Thymus (tissue), 14 donors: ENCODE data around the gene ABCC6. TPM values are rescaled to one million over a fixed set of nuclear protein-coding genes. Genes with fewer than 3 reads are reported as not detected.
"Not testable (repeated sequence)": the region's sequence is repeated elsewhere in the genome, so short reads cannot be mapped to it uniquely, and the experiment has no call there.

Experiments
- DNase-seq, 9 donors: peaks; one replicate each; pipeline ENCODE4 v3.0.0-alpha.2; 2013; ENCODE audit warnings: low spot score in 9 of 9, low read depth in 6 of 9, missing footprints in 1 of 9
- H3K27ac ChIP-seq, 2 donors: one replicate each; pipeline ENCODE4 v1.5.1; 2013; ENCODE audit warnings: control low read depth in 1 of 2, low read depth in 1 of 2, low read length in 1 of 2, mild to moderate bottlenecking in 1 of 2, moderate library complexity in 1 of 2
- H3K27me3 ChIP-seq, 2 donors: one replicate each; pipeline ENCODE4 v1.5.1; 2013; ENCODE audit warnings: low read length in 1 of 2; ENCODE audit not compliant: control insufficient read depth in 2 of 2, insufficient read depth in 1 of 2
- H3K36me3 ChIP-seq, 2 donors: one replicate each; pipeline ENCODE4 v1.5.1; 2013; ENCODE audit warnings: low read length in 1 of 2, mild to moderate bottlenecking in 1 of 2, moderate library complexity in 1 of 2; ENCODE audit not compliant: control insufficient read depth in 2 of 2, insufficient read depth in 2 of 2
- H3K4me1 ChIP-seq, 2 donors: one replicate each; pipeline ENCODE4 v1.5.1; 2013; ENCODE audit warnings: low read length in 2 of 2; ENCODE audit not compliant: control insufficient read depth in 2 of 2, insufficient read depth in 2 of 2
- H3K4me3 ChIP-seq, 2 donors: one replicate each; pipeline ENCODE4 v1.5.1; 2013; ENCODE audit warnings: low read length in 2 of 2, control low read depth in 1 of 2, mild to moderate bottlenecking in 1 of 2
- H3K9me3 ChIP-seq, 2 donors: one replicate each; pipeline ENCODE4 v1.5.1; 2013; ENCODE audit warnings: low read length in 1 of 2, mild to moderate bottlenecking in 1 of 2; ENCODE audit not compliant: control insufficient read depth in 2 of 2, insufficient read depth in 1 of 2
- WGBS: extraction: QIAGEN DNeasy Blood & Tissue Kit; methylation state at CpG from one replicate; pipeline ENCODE4 v1.1.7; 2013; 5-methylcytosine and 5-hydroxymethylcytosine counted together
- long read RNA-seq, 10 donors: transcript quantifications; one replicate each; lab custom pipeline, GENCODE V29; 2026
- polyA plus RNA-seq: library from polyadenylated mRNA; stranded (reverse); fragments of 200-250 nt; gene quantifications from one replicate; pipeline ENCODE4 v1.2.3, GENCODE V29; 2013
- total RNA-seq: library from RNA; stranded (reverse); fragments of 120-200 nt; gene quantifications from one replicate; pipeline ENCODE4 v1.2.4, GENCODE V29; 2013
- donor health status: healthy.

The ABCC6 gene
- total RNA-seq (0.09 TPM), polyA plus RNA-seq (0.62 TPM)
- long read RNA-seq, donor 1 = 0 reads
- long read RNA-seq, donor 2 = 0 reads
- long read RNA-seq, donor 3 = 0 reads
- long read RNA-seq, donor 4, partial matches to known transcripts = 0 of 1 reads
- long read RNA-seq, donor 4, other reads (novel, unspliced or antisense) = 0 of 1 reads
- long read RNA-seq, donor 5, partial matches to known transcripts = 0 of 3 reads
- long read RNA-seq, donor 5, other reads (novel, unspliced or antisense) = 0 of 3 reads
- long read RNA-seq, donor 6 = 0 reads
- long read RNA-seq, donor 7 = 0 reads
- long read RNA-seq, donor 8 = 0 reads
- long read RNA-seq, donor 9 = 0 reads
- long read RNA-seq, donor 10 = 0 reads

DNA sequence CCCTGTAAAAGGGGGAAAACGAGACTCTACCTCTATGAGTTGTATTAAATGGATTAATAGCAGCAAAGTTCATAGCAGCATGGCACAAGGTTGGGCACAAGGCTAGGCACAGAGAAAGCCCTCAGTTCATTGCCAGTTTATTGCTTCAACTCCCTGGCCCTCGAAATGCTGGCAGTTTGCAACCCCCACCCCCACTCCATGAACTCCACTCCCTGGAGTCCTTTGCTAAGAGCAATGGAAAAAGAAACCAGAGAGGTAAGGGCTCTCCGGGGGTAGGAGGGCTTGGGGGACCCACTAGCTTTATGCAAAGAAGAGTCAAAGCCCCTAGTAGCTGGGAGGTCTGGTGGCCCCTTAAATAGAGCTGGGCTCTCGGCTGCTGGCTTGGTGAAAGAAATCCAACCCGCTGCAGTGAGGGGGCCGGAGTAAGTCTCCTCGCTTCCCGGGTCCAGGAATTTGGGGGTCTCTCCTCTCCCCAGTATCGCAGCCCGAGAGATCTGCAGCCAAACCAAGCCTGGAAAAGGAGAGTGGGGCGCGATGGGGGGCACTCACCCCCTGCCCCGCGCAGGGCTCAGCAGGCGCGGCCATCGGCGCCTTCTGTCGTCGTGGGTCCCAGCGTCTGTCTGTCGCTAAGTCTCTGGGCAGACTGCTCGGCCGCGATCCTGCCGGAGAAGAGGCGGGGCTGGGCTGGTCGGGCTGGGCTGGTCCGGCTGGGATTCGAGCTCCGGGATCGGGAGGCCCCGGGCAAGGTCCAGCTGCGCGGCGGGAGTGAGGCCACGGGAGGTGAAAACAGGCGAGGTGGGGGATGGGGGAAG, at the start of gene ABCC6:
Gene ABCC6, minus strand, starts transcription at position 645 of the 812 bp plus-strand sequence. Its CDS starts 60 bp downstream, at position 585.
- H3K4me1 ChIP-seq, H3K27ac ChIP-seq, DNase-seq, H3K9me3 ChIP-seq, H3K4me3 ChIP-seq, H3K27me3 ChIP-seq, H3K36me3 ChIP-seq: not testable (repeated sequence)
- 7% methylated on average over 18 of the region's 38 CpGs for WGBS

DNA sequence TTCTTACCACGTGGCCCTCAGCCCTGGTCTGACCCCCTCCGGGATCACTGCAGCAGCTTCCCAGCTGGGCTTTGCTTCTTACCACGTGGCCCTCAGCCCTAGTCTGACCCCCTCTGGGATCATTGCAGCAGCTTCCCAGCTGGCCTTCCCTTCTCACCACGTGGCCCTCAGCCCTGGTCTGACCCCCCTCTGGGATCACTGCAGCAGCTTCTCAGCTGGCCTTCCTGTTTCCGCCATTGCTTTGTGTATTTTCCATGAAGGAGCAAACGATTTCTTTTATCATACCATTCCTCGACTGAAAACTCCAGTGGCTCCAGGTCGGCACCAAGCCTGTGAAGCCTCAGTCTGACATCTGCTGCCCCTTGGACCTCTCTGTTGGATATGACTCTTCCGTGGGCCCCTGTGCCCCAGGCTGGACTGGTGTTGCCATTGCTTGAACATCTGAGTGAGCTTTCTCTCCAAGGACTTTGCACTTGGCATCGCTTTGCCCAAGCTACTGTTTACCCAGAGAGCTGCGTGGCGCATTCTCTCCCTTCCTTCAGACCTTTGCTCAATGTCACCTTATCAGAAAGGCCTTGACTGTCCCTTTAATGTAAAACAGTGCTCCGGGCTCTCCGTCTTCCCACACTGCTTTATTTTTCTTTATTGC, 49.4 kb upstream of the ABCC6 start:
- DNase-seq, H3K36me3 ChIP-seq: not testable (repeated sequence)
- 95% methylated on average over 4 of the region's 14 CpGs for WGBS

DNA sequence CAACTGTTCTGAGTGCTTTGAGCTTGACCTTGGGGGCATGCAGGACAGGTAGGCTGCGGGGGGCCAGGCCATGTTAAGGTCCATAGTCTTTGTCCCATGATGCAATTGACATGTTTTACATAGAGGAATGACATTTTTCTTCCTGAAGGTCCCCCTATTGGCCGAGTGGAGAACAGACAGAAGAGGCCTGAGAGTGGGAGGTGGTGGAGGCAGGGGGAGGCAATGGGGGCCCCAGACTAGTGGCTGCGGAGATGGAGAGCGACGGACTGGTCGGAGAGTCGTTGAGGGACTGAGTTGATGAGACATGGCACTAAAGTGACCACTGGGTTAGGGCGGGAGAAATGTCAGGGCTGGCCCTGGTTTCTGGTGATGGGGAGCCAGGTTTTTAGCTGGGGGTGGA, 48.4 kb upstream of the ABCC6 start:
- WGBS = no CpG with 5 or more reads among the region's 8 CpGs
- H3K36me3 ChIP-seq, DNase-seq: not testable (repeated sequence)

More for the DNA sequence above, 49.4 kb upstream of the ABCC6 start:
- not testable (repeated sequence) for H3K4me3 ChIP-seq, H3K4me1 ChIP-seq, H3K27ac ChIP-seq, H3K9me3 ChIP-seq, H3K27me3 ChIP-seq

DNA sequence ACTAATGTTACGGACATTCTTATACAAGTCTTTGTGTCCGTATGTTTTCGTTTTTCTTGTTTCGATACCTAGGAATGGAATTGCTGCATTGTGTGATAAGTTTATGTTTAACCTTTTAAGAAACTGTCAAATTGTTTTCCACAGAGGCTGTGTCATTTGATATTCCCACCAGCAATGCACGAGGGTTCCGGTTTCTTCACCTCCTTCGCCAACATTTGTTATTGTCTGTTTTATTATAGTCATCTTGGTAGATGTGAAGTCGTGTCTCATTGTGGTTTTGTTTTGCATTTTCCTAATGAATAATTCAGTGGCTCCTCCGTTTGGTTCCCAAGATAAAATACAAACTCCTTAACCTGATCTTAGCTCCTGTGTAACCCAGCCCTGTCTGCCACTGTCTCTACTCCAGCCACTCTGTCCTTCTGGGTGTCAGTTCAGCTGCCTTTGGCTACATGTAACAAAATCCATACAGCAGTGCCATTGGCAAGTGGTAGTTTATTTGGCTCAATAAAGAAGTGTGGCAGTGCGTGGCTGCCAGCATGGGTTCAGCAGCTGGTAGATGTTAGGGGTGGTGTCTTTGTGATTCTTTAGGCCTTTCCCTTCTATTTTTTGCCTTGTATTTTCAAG, 45.0 kb upstream of the ABCC6 start:
- over 99% methylated on average over 9 of the region's 10 CpGs for WGBS
- H3K9me3 ChIP-seq = not testable (repeated sequence)

More for the DNA sequence above, 48.4 kb upstream of the ABCC6 start:
- H3K9me3 ChIP-seq, H3K4me1 ChIP-seq, H3K27ac ChIP-seq, H3K27me3 ChIP-seq, H3K4me3 ChIP-seq: not testable (repeated sequence)

DNA sequence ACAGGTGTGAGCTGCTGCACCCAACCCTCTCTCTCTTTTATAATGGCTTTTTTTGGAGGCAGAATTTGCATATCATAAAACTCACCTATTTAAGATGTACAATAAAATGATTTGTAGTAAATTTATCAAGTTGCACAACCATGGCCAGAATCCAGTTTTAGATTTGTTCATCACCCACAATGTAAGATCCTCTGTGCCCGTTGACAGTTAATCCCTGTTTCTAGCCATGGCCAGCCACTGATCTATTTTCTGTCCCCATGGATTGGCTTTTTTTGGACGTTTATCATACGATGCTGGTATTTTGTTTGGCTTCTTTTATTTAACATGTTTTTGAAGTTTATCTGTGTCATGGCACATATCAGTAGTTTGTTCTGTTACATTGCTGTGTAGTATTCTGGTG, 44.4 kb upstream of the ABCC6 start:
- not testable (repeated sequence) for DNase-seq, H3K27ac ChIP-seq, H3K9me3 ChIP-seq, H3K36me3 ChIP-seq, H3K4me1 ChIP-seq, H3K4me3 ChIP-seq, H3K27me3 ChIP-seq
- WGBS = no CpG with 5 or more reads among the region's 3 CpGs

More for the DNA sequence above, 45.0 kb upstream of the ABCC6 start:
- H3K4me3 ChIP-seq, H3K27ac ChIP-seq, DNase-seq, H3K36me3 ChIP-seq, H3K4me1 ChIP-seq, H3K27me3 ChIP-seq: not testable (repeated sequence)

DNA sequence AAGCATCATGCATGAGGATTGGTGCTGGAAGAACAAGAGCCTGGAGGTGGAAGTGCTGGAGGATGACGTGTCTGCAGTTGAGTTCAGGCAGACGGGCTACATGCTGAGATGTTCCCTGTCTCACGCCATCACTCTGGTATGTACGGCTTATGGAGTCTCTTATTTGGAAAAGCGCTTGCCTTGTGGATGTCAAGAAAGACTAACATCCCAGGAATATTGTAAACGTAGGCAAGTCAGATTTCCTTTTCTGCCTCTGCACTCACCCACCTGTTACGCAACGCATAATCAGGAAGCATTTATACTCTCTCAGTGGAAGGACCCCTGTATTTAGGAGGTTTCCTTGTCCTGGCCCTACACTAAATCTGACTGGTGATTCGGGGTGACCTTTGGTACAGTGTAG, 41.8 kb upstream of the ABCC6 start:
- not testable (repeated sequence) for H3K9me3 ChIP-seq, H3K36me3 ChIP-seq, H3K27ac ChIP-seq, H3K4me3 ChIP-seq, H3K4me1 ChIP-seq, H3K27me3 ChIP-seq, DNase-seq
- whole genome bisulfite sequencing = 97% methylated on average over 7 of the region's 9 CpGs

DNA sequence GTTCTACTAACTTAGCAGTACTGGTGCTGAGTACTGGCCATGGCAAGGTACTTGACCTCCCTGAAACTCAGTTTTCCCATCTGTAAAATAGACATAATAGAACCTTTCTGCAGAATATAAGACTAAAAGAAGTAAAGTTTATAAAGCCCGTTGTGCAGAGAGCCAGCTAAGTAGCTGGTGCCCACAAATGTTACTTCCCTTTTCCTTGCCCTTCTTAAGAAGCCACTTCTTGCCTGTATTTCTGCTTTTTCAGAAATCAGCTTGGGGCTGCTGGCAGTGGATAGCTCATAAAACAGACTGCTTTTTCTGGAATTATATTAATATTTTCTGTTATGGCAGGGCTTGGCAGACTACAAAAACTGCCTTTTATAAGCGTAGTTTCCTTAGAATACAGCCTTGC, 40.7 kb upstream of the ABCC6 start:
- not testable (repeated sequence) for H3K4me1 ChIP-seq
- 11% methylated on average over 1 of the region's 2 CpGs for WGBS

DNA sequence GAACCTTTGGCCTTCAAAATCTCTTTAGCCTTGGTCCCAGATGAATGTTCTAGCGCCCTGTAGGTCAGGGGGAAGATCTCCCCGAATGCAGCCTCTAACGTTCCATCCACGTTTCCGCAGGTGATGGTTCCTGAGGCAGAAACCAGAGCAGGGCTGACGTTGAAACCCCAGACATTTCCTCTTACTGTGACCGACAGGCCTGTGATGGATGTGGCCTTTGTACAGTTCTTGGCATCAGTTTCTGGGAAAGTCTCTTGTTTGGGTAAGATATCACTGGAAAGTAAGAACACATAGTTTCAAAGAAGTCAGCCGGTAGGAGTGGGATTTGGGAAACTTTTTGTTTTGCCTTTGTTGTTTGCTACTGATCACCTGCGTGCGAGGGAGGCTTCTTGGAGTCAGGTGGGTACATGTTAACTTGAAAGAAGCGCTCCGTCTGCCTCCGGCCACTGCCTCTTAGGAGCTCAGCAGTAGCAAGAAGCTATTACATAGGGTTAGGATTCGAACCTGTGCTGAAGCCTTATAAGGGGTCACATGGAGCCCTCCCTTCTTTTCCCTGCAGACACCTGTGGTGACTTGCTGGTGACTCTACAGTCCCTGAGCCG, 39.8 kb upstream of the ABCC6 start:
- 87% methylated on average over 12 of the region's 15 CpGs for WGBS
- not testable (repeated sequence) for H3K27me3 ChIP-seq, DNase-seq

More for the DNA sequence above, 40.7 kb upstream of the ABCC6 start:
- DNase-seq, H3K4me3 ChIP-seq, H3K27ac ChIP-seq, H3K27me3 ChIP-seq, H3K9me3 ChIP-seq, H3K36me3 ChIP-seq: not testable (repeated sequence)

More for the DNA sequence above, 39.8 kb upstream of the ABCC6 start:
- not testable (repeated sequence) for H3K27ac ChIP-seq, H3K9me3 ChIP-seq, H3K4me3 ChIP-seq, H3K4me1 ChIP-seq, H3K36me3 ChIP-seq
